Measurements from ENCODE around the gene HPCAL1. TPM values are rescaled to one million over a fixed set of nuclear protein-coding genes. Genes with fewer than 3 reads are reported as not detected.

HPCAL1 gene
- total RNA-seq, 2 experiments from 2014 or later = 9.2 to 9.7 TPM

DNA sequence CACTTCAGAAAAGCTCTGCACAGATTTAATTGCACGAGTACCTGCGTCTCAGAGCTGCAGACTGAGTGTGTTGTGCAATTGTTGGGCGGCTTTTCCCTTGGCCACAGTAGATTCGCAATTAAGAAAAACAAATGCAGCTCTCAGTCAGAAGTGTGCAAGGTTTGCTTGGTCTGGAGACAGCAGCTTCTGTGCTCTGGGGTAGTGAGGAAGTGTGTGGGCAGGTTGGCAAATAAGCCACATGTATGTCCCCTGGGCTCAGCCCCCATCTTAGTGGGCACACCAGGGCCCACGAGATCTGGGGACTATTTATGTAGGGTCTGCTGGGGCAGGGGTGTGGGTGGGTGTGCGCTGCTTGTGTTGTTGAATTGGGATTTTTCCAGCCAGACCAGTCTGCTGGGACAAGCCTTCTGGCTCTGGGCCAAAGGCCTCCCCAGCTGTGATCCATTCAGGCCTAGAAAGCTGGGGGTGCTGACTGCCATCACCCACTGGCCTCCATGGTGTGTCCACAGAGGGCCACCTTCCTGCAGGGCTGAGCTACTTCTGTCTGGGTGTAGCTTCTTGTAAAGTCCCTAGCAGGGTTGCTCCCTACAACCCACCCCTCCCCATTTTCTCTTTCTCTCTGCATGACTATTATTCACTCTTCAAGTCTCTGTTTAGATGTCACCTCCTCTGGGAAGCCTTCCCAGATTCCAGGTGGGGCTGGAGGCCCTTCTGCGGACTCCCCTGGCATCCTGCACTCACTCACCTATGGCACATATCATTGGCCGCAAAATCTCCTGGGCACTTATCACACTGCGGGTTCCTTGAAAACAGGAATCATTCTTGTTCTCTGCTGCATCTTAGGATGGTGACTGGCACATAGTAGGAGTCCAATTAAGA, 77.6 kb downstream of the HPCAL1 start:
- no peaks in the 10 kb centered on the region for H3K9me3 ChIP-seq (ENCODE audit: low read length)
- no peaks in the 10 kb centered on the region for H3K36me3 ChIP-seq (ENCODE audit: insufficient read depth, low read length)
- no TSS peak for BruUV-seq (replicated peaks)
- POLR2A ChIA-PET = interaction anchor here (1.2 to 2.7 kb wide), 3 partner anchors 28 to 79 kb away, joined by 3 to 13 read pairs (median 5); no protein-coding TSS in a partner anchor
- H3K9me2 ChIP-seq (ENCODE audit: insufficient read depth, low read length) = no peaks in the 10 kb centered on the region
- no peaks in the 10 kb centered on the region for H3K79me2 ChIP-seq (ENCODE audit: insufficient read depth, low read depth, low read length)
- intact Hi-C loops (cut with micrococcal nuclease; ENCODE audit: unreplicated experiment) = no loop called here
- H3K4me3 ChIP-seq (ENCODE audit: low read depth, low read length, poor library complexity, severe bottlenecking) = no peak overlapping the region
- no peak overlapping the region for H3K27ac ChIP-seq (ENCODE audit: low read depth, low read length, poor library complexity, severe bottlenecking)
- peaks cover 8% of the 10 kb centered on the region; the same call in 1 of the 2 replicates for H4K20me1 ChIP-seq (ENCODE audit: insufficient read depth, low read length)
- DNase-seq (ENCODE audit: low spot score) = peak; percentile 26
- H3K4me2 ChIP-seq (ENCODE audit: low read length) = peak overlapping the region; percentile 87; the same call in 1 of the 2 replicates
- no peak overlapping the region for H2AFZ ChIP-seq (ENCODE audit: low read length)
- peaks cover 92% of the 10 kb centered on the region for H3K4me1 ChIP-seq (ENCODE audit: insufficient read depth, low read length, poor library complexity, severe bottlenecking)
- CTCF ChIA-PET (ENCODE audit: unreplicated experiment) = interaction anchor here (1.7 to 2.9 kb wide), 2 partner anchors 29 kb away, joined by 10 to 20 read pairs; no protein-coding TSS in a partner anchor
- TF ChIP-seq, protein P1, sequence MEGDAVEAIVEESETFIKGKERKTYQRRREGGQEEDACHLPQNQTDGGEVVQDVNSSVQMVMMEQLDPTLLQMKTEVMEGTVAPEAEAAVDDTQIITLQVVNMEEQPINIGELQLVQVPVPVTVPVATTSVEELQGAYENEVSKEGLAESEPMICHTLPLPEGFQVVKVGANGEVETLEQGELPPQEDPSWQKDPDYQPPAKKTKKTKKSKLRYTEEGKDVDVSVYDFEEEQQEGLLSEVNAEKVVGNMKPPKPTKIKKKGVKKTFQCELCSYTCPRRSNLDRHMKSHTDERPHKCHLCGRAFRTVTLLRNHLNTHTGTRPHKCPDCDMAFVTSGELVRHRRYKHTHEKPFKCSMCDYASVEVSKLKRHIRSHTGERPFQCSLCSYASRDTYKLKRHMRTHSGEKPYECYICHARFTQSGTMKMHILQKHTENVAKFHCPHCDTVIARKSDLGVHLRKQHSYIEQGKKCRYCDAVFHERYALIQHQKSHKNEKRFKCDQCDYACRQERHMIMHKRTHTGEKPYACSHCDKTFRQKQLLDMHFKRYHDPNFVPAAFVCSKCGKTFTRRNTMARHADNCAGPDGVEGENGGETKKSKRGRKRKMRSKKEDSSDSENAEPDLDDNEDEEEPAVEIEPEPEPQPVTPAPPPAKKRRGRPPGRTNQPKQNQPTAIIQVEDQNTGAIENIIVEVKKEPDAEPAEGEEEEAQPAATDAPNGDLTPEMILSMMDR (conservative IDR thresholded peaks at IDR 0.05; ENCODE audit: low read length) = no peak
- TF ChIP-seq EZH2phosphoT487 (IDR thresholded peaks at IDR 0.05; ENCODE audit: borderline replicate concordance, low read depth, low read length) = no peak

GRCh38 chr2:10381997-10382353, 79.3 kb downstream of the HPCAL1 start:
- H3K4me3 ChIP-seq (ENCODE audit: low read depth, low read length, poor library complexity, severe bottlenecking) = peak overlapping the region; percentile 50
- peaks cover 75% of the 10 kb centered on the region for H3K4me1 ChIP-seq (ENCODE audit: insufficient read depth, low read length, poor library complexity, severe bottlenecking)
- no peaks in the 10 kb centered on the region for H3K9me3 ChIP-seq (ENCODE audit: low read length)
- DNase-seq (ENCODE audit: low spot score) = no peak
- peak overlapping the region; percentile 25 for H3K27ac ChIP-seq (ENCODE audit: low read depth, low read length, poor library complexity, severe bottlenecking)
- BruUV-seq (replicated peaks) = no TSS peak
- CTCF ChIA-PET (ENCODE audit: unreplicated experiment) = interaction anchor here (0.6 to 2.9 kb wide), 4 partner anchors 27 to 539 kb away, joined by 3 to 20 read pairs (median 4); no protein-coding TSS in a partner anchor
- intact Hi-C loops (cut with micrococcal nuclease; ENCODE audit: unreplicated experiment) = loop anchor here (1.0 kb wide), 2 partner anchors 27 to 57 kb away; no protein-coding TSS in a partner anchor
- no peaks in the 10 kb centered on the region for H3K36me3 ChIP-seq (ENCODE audit: insufficient read depth, low read length)
- H3K79me2 ChIP-seq (ENCODE audit: insufficient read depth, low read depth, low read length) = no peaks in the 10 kb centered on the region
- H3K9me2 ChIP-seq (ENCODE audit: insufficient read depth, low read length) = no peaks in the 10 kb centered on the region
- H4K20me1 ChIP-seq (ENCODE audit: insufficient read depth, low read length) = peaks cover 8% of the 10 kb centered on the region; the same call in 1 of the 2 replicates
- TF ChIP-seq, protein P1 (conservative IDR thresholded peaks at IDR 0.05; ENCODE audit: low read length) = no peak
- no peak for TF ChIP-seq EZH2phosphoT487 (IDR thresholded peaks at IDR 0.05; ENCODE audit: borderline replicate concordance, low read depth, low read length)
- peak overlapping the region; percentile 65 for H3K4me2 ChIP-seq (ENCODE audit: low read length)
- H2AFZ ChIP-seq (ENCODE audit: low read length) = no peak overlapping the region
- POLR2A ChIA-PET = interaction anchor here (0.6 to 1.9 kb wide), 8 partner anchors 10 to 1539 kb away, joined by 3 to 13 read pairs (median 4); partner anchors contain the start of gene HPCAL1

Measured in OCI-LY7 (cell line).